GM12874 (cell line): Measurements from ENCODE around the gene MAP7D3.

ENCODE experiments used
- TF ChIP-seq, protein P1 (sequence below): IDR thresholded peaks from 2 replicates; pipeline ENCODE4 v1.5.1; 2011; ENCODE audit warnings: low read depth, mild to moderate bottlenecking, control low read depth, low read length, moderate library complexity; ENCODE audit not compliant: insufficient read depth

Gene MAP7D3

DNA sequence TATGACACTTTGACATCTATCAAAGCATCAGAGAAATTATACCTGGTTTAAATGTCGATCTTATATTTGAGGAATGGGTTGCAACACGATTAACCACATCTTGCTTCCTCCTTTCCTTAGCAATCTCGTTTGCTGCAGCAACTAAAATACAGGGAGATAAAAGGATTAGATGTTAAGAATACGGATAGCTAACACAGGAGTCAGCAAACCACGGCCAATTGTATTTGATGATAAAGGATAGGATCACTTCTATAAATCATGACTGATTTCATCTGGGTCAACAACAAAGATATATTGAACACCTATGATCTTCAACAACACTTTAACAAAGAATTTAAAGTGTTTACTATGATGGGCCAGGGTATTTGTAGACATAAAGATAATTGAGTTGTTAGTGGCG, 5.0 kb downstream of the MAP7D3 start:
- TF ChIP-seq, protein P1, sequence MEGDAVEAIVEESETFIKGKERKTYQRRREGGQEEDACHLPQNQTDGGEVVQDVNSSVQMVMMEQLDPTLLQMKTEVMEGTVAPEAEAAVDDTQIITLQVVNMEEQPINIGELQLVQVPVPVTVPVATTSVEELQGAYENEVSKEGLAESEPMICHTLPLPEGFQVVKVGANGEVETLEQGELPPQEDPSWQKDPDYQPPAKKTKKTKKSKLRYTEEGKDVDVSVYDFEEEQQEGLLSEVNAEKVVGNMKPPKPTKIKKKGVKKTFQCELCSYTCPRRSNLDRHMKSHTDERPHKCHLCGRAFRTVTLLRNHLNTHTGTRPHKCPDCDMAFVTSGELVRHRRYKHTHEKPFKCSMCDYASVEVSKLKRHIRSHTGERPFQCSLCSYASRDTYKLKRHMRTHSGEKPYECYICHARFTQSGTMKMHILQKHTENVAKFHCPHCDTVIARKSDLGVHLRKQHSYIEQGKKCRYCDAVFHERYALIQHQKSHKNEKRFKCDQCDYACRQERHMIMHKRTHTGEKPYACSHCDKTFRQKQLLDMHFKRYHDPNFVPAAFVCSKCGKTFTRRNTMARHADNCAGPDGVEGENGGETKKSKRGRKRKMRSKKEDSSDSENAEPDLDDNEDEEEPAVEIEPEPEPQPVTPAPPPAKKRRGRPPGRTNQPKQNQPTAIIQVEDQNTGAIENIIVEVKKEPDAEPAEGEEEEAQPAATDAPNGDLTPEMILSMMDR = no peak

DNA sequence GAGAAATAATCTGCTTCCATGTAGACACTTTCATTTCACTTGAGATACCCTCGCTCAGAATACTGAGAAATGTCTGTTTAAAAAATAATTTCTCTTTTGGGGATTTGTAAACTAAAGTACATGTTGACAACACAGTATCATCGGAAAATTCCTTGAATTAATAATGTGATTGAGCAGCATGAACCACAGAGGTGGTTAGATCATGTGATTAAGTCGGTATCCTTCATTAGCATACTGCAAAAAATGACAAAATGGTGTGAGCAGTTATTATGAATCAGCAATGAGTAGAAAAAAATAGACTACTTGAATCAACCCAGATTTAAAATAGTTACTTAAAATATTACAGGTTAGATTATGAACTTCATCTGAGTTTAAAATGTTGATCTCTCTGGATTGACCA, 14.1 kb downstream of the MAP7D3 start:
- TF ChIP-seq, protein P1 = no peak

DNA sequence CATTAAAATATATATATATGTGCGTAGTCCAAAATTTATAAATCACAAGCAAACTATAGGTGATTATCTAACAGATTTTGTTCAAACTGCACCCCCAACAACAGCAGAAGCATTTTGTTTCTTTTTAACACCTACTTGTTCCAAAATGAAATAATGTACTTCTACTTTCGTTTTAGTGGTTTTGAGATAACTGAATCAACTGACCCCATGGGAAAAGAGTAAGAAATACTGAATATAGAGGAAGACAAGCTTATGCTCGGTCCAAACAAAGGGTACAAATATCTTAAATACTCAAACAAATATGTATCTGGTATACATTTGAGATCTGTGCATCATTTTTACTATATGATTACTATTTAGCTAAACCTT, 22.4 kb downstream of the MAP7D3 start:
- TF ChIP-seq, protein P1 = no peak

DNA sequence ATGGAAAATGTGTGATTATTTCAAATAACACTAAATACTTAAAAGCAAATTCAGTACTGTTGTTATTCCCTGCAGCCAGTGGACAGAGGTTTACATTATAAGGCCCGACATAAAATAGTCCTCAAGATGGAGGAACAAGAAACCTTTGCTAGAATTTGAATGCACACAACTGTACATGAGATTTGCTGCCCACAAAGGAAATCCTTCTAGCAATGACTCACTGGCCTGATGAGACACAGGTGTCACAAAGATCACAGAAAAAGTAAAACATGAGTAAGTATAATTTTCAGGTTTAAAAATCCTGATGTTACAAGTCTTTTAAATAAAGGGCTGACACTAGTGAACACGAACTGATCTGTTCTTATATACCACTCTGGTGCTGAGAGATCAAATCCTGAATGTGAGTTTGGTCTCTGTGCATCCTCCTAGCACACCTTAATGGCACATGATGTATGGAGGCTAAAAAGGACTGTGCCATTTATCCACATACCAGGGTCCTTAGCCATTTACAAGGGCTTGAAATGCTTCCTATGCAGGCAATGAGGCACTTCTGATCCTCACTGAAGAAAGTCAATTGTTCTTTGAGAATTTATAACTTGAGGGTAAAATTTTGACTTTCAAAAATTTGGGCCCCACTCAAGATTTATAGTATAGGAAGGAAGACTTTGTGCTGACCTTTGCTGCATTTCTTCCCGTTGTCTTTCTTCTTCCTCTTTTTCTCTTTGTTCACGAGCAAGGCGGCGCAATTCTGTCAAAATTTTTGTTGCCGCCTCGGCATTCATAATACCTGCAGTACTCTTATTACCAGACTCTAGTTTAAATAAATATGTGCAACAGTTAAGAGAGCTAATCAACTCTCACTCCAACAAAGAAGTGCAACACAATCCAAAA, 23.0 kb downstream of the MAP7D3 start:
- TF ChIP-seq, protein P1 = no peak

DNA sequence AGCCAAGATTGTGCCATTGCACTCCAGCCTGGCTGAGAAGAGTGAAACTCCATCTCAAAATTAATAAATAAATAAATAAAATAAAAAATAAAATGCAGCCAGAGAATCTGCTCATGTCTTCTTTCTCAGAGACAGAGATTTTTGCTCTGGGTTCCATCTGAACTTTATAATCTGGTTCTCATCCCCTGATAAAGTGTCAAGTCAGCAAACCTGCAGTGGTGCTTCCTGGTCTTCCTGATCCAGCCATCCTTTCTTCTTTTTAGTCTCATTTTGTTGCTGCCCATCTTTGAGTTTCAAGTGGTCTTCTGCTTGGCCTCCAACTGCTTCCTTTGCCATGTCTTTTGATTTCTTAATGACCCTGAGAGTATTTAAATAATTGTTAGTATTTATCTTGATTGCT, 24.1 kb downstream of the MAP7D3 start:
- TF ChIP-seq, protein P1 = no peak

DNA sequence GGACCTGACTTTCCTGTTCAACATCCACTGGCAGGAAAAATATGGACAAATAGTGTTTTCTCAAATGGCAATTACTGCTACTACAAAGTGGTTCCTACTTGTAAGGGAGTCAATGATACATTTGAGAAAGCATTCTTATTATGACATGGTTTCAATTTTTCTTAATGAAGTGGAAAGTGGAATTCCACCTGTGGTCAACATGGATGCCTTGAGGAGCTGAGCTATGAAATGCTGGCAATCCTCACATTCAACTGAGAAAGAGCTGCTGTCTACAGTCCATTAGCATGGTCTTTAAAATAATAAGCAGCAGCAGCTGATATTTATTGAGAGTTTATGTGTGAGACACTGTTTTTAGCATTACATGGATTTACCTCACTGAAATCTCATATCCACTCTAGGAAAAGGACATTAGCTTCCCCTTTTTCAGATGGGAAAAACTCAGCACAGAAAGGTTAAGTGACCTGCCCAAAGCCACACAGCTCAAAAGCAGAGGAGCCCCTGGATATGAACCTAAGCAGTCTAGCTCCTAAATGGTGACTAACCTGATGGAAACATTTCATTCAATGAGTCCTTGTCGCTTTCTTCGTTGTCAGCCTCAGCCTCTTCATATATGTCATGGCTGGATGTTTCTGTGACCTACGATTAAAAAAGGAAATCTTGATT, 29.2 kb downstream of the MAP7D3 start:
- TF ChIP-seq, protein P1 = no peak

DNA sequence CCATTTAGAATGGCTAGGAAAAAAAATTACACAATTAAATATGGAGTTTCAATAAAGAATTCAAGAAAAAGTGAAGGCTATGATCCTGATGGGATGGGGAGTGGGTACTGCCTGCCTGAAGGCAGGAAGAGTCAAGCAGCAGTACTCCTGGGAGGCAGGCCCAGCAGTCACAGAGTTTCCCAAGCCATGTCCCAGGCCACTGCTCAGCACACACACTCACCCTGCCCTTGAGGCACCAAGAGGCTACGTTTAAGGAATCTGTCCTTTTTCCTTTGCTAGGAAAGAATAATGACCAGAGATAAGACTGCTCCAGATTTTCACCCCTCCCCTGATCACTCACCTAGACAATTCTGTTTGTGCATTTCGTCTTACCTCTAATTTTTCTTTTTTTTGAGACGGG, 30.2 kb downstream of the MAP7D3 start:
- TF ChIP-seq, protein P1 = no peak
